Vagina (tissue), 2 donors: ENCODE measurements around the gene KEL. TPM values are rescaled to one million over a fixed set of nuclear protein-coding genes. Genes with fewer than 3 reads are reported as not detected.

ENCODE experiments used
- DNase-seq, 2 donors: peaks; one replicate each; pipeline ENCODE4 v3.0.0-alpha.2; 2017; ENCODE audit errors: extremely low spot score in 2 of 2
- H3K27ac ChIP-seq: fragments of 200-600 bp; sonication (generic); one replicate; pipeline ENCODE4 v1.5.1; 2019
- H3K27me3 ChIP-seq: fragments of 200-600 bp; sonication (generic); one replicate; pipeline ENCODE4 v1.5.1; 2019
- H3K36me3 ChIP-seq, 2 donors: fragments of 200-600 bp; sonication (generic); one replicate each; pipeline ENCODE4 v1.5.1; 2017 to 2019
- H3K4me1 ChIP-seq: fragments of 200-600 bp; sonication (generic); one replicate; pipeline ENCODE4 v1.5.1; 2019
- H3K4me3 ChIP-seq, 2 donors: fragments of 200-600 bp; sonication (generic); 1 replicate in 1 of 2; 2 replicates in 1 of 2; pipeline ENCODE4 v1.5.1; 2016 to 2019
- H3K9me3 ChIP-seq: fragments of 200-600 bp; sonication (generic); one replicate; pipeline ENCODE4 v1.5.1; 2019
- POLR2A ChIP-seq, 2 donors: fragments of 450-650 bp; IDR thresholded peaks; one replicate each; pipeline ENCODE4 v1.6.1; 2017; ENCODE audit warnings: antibody characterized with exemption in 2 of 2, mild to moderate bottlenecking in 2 of 2, moderate library complexity in 2 of 2
- POLR2AphosphoS5 ChIP-seq, 2 donors: sonication (generic); formaldehyde crosslinking; IDR thresholded peaks; one replicate each; pipeline ENCODE4 v1.9.0; 2017; ENCODE audit warnings: antibody characterized with exemption in 2 of 2, mild to moderate bottlenecking in 2 of 2, low read depth in 1 of 2; ENCODE audit not compliant: insufficient read depth in 1 of 2
- intact Hi-C: fragments of 100-400 bp; cut with DNase I; formaldehyde crosslinking; loops from one replicate; pipeline ENCODE4 v1.15.1; 2023
- total RNA-seq: library from RNA; depleted of rRNA; stranded (reverse); fragments of >200 nt; gene quantifications from one replicate; pipeline ENCODE4 v1.2.3, GENCODE V29; 2016
- TF ChIP-seq, protein P1 (sequence below), 3 experiments: fragments of 450-650 bp in 2 of 3; fragments of 200-600 bp in 1 of 3; sonication (generic) in 1 of 3; IDR thresholded peaks; one replicate each; pipeline ENCODE4 v1.5.1; 2017 to 2019; ENCODE audit warnings: antibody characterized with exemption in 3 of 3, mild to moderate bottlenecking in 2 of 3, moderate library complexity in 2 of 3

KEL gene
- total RNA-seq, 1 donor from 2014 or later, result 2.2 TPM

DNA sequence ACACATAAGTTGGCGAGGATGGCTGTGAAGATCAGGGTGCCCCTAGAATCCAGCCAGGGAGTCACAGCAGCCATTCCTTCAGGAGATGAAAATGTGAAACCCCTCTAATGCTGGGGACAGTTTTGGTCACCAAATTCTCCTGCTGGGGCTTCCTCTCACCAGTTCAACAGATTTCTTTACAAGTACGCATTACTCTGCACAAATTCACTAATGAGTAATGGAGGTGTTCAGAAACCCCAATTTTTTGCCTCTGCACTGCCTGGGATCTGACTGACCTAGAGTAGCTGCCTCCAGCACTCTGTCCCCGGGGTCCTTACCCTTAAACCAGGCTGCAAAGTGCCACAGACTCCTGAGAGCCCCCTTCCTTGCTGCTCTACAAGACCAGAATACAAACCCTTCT is 44.7 kb downstream of the KEL start:
- Histone ChIP-seq H3K9me3 (no peaks in the 10 kb centered on the region), H3K36me3 (no peaks in the 10 kb centered on the region), H3K27me3 (no peaks in the 10 kb centered on the region), H3K4me3 (no peak overlapping the region), H3K4me1 (no peaks in the 10 kb centered on the region), H3K27ac (no peak overlapping the region)
- TF ChIP-seq, protein P1, sequence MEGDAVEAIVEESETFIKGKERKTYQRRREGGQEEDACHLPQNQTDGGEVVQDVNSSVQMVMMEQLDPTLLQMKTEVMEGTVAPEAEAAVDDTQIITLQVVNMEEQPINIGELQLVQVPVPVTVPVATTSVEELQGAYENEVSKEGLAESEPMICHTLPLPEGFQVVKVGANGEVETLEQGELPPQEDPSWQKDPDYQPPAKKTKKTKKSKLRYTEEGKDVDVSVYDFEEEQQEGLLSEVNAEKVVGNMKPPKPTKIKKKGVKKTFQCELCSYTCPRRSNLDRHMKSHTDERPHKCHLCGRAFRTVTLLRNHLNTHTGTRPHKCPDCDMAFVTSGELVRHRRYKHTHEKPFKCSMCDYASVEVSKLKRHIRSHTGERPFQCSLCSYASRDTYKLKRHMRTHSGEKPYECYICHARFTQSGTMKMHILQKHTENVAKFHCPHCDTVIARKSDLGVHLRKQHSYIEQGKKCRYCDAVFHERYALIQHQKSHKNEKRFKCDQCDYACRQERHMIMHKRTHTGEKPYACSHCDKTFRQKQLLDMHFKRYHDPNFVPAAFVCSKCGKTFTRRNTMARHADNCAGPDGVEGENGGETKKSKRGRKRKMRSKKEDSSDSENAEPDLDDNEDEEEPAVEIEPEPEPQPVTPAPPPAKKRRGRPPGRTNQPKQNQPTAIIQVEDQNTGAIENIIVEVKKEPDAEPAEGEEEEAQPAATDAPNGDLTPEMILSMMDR (IDR thresholded peaks at IDR 0.05), result no peak
- intact Hi-C loops, result no loop called here
- peak; percentile 52 to 55 for DNase-seq

DNA sequence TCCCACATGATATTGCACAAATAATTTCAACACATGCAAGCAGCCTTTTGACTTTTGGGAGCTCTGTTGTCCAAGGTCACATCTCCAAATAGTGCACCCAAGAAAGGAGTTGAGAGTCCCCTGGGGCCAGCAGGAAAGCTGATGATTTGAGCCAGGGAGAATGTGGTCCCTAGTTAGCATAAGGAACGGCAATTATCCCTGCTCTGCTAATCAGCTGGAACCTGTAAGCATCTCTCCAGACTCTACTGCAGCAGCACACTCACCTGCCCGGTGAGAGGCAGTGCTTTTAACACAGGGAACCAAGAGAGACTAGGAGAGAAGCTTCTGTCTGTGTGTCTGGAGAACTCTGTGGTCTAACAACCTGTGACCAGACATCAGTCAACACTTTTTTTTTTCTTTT is 45.7 kb downstream of the KEL start:
- H3K9me3 ChIP-seq, result no peaks in the 10 kb centered on the region
- H3K27me3 ChIP-seq, result no peaks in the 10 kb centered on the region
- TF ChIP-seq, protein P1 (IDR thresholded peaks at IDR 0.05), result no peak
- no peak for TF ChIP-seq POLR2A (IDR thresholded peaks at IDR 0.05)
- no peak for TF ChIP-seq POLR2AphosphoS5 (IDR thresholded peaks at IDR 0.05; ENCODE audit: insufficient read depth in 1 of 2, low read depth in 1 of 2)
- H3K4me1 ChIP-seq, result no peaks in the 10 kb centered on the region
- no peak overlapping the region for H3K27ac ChIP-seq
- no peak overlapping the region for H3K4me3 ChIP-seq
- intact Hi-C loops, result no loop called here
- peak; percentile 55 to 81 for DNase-seq
- H3K36me3 ChIP-seq, result no peaks in the 10 kb centered on the region

DNA sequence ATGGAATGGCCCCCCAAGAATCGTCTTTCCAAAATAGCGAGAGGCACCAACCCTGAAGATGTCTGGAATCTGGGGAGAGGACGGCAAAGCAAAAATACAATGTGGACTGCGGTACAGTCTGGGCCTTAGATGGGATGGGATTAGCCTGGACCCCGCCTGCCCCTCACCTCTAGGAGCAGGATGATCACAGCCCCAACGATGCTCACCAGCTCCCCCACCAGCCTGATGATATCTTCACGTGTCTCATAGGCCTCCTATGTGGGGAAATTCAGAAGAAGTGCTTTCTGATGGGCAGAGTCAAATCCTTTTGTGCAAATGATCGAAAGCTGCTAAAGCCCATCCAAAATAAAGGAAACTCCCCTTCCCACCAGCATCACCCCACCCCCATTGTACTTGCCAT is 46.8 kb downstream of the KEL start:
- Histone ChIP-seq H3K4me3 (no peak overlapping the region), H3K27ac (no peak overlapping the region), H3K9me3 (no peaks in the 10 kb centered on the region), H3K4me1 (no peaks in the 10 kb centered on the region), H3K36me3 (no peaks in the 10 kb centered on the region), H3K27me3 (no peaks in the 10 kb centered on the region)
- intact Hi-C loops, result no loop called here
- peak; percentile 47 to 67 for DNase-seq
- TF ChIP-seq POLR2AphosphoS5 (IDR thresholded peaks at IDR 0.05; ENCODE audit: insufficient read depth in 1 of 2, low read depth in 1 of 2) (no peak), POLR2A (IDR thresholded peaks at IDR 0.05) (no peak)
- TF ChIP-seq, protein P1 (IDR thresholded peaks at IDR 0.05), result no peak

DNA sequence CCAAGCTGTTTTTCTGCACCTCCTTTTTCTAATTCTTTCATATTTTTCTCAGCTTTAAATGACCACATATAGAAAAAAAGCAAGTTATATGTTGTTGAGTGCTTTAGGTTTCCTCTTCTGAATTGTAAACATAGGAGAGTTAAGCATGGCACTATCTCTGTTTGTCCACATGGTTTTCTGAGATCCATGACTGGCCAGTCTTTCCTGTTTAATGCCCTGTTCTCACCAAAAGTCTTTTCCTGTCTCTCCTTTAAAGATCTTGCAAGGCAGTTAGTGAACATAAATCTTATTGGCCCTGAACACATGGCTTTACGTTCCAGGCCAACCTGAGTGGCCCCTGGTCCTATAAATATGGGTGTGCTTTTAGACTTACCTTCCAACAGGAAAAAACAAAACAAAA is 48.0 kb downstream of the KEL start:
- H3K9me3 ChIP-seq, result no peaks in the 10 kb centered on the region
- no peaks in the 10 kb centered on the region for H3K36me3 ChIP-seq
- TF ChIP-seq POLR2AphosphoS5 (IDR thresholded peaks at IDR 0.05; ENCODE audit: insufficient read depth in 1 of 2, low read depth in 1 of 2) (no peak), POLR2A (IDR thresholded peaks at IDR 0.05) (no peak)
- TF ChIP-seq, protein P1 (IDR thresholded peaks at IDR 0.05), result no peak
- DNase-seq, result no peak
- no peaks in the 10 kb centered on the region for H3K27me3 ChIP-seq
- H3K27ac ChIP-seq, result no peak overlapping the region
- H3K4me1 ChIP-seq, result no peaks in the 10 kb centered on the region
- H3K4me3 ChIP-seq, result no peak overlapping the region
- intact Hi-C loops, result no loop called here

DNA sequence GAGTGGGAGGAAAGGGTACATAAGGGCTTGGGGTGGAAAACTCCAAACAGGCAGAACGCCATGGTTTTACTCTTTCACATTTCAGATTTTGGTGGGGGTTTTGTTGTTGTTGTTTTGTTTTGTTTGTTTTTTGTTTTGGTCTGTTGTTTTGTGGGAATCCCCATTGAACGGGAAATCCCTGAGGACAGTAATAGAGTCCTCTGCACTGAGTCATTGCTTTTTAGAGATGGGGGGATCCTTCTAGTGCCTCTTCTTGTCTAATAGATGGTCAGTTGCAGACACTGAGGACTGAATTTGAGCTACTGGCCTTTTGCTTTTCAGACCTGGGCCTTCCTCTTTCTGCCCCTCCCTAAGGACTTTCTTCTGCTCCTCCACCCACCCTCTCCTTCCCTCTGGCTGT is 48.6 kb downstream of the KEL start:
- Histone ChIP-seq H3K9me3 (no peaks in the 10 kb centered on the region), H3K27me3 (no peaks in the 10 kb centered on the region), H3K27ac (no peak overlapping the region), H3K4me1 (no peaks in the 10 kb centered on the region), H3K4me3 (no peak overlapping the region), H3K36me3 (no peaks in the 10 kb centered on the region)
- no peak for TF ChIP-seq POLR2A (IDR thresholded peaks at IDR 0.05)
- no peak for TF ChIP-seq POLR2AphosphoS5 (IDR thresholded peaks at IDR 0.05; ENCODE audit: insufficient read depth in 1 of 2, low read depth in 1 of 2)
- TF ChIP-seq, protein P1 (IDR thresholded peaks at IDR 0.05), result no peak
- intact Hi-C loops, result no loop called here
- no peak for DNase-seq
